Immature natural killer cell (primary cell): ENCODE results near the gene CNBP. TPM values are rescaled to one million over a fixed set of nuclear protein-coding genes. Genes with fewer than 3 reads are reported as not detected.
"Not testable (repeated sequence)": the region's sequence is repeated elsewhere in the genome, so short reads cannot be mapped to it uniquely, and the experiment has no call there.

ENCODE experiments used
- DNase-seq, 3 donors: peaks; one replicate each; pipeline ENCODE4 v3.0.0; 2022; ENCODE audit warnings: mixed read lengths in 1 of 3
- H3K27ac Mint-ChIP-seq, 6 donors: one replicate each; pipeline ENCODE4 v1.8.0; 2020; ENCODE audit warnings: mixed read lengths in 6 of 6, mild to moderate bottlenecking in 5 of 6, inconsistent platforms in 4 of 6, moderate library complexity in 3 of 6
- H3K27me3 Mint-ChIP-seq, 3 donors: one replicate each; pipeline ENCODE4 v1.8.0; 2020 to 2021; ENCODE audit warnings: low read depth in 3 of 3, mild to moderate bottlenecking in 3 of 3, mixed read lengths in 3 of 3, moderate library complexity in 3 of 3, inconsistent platforms in 1 of 3
- H3K36me3 Mint-ChIP-seq, 3 donors: one replicate each; pipeline ENCODE4 v1.8.0; 2020; ENCODE audit warnings: mixed read lengths in 3 of 3, inconsistent platforms in 2 of 3, mild to moderate bottlenecking in 2 of 3
- H3K4me1 Mint-ChIP-seq, 2 donors: one replicate each; pipeline ENCODE4 v1.8.0; 2020; ENCODE audit warnings: inconsistent platforms in 2 of 2, mild to moderate bottlenecking in 2 of 2, mixed read lengths in 2 of 2, moderate library complexity in 1 of 2
- H3K4me3 Mint-ChIP-seq, 5 donors: one replicate each; pipeline ENCODE4 v1.8.0; 2020; ENCODE audit warnings: mild to moderate bottlenecking in 5 of 5, mixed read lengths in 5 of 5, inconsistent platforms in 3 of 5, moderate library complexity in 3 of 5
- H3K9me3 Mint-ChIP-seq, 6 donors: one replicate each; pipeline ENCODE4 v1.8.0; 2020; ENCODE audit warnings: mild to moderate bottlenecking in 6 of 6, mixed read lengths in 6 of 6, inconsistent platforms in 4 of 6, moderate library complexity in 3 of 6
- polyA plus RNA-seq, 3 donors: library from polyadenylated mRNA; unstranded; fragments of 300-500 nt; fragmentation: Illumina TruSeq; gene quantifications; one replicate each; pipeline ENCODE4 v1.2.3, GENCODE V29; 2021

Gene CNBP
- 1,000 to 10,000 TPM in 1 of 3 donors, 100 to 1,000 TPM in 2; 728 to 1,257 (median 878) TPM for polyA plus RNA-seq

- H3K4me1 Mint-ChIP-seq: peaks cover 45 to 49% of the 10 kb centered on the region in 2 donors
- peak within 1 kb of the TSS; percentile 95 to 97 (median 95) for H3K4me3 Mint-ChIP-seq
- H3K27me3 Mint-ChIP-seq: peaks cover 10 to 14% (median 13%) of the 10 kb centered on the region in 3 donors
- no peaks in the 10 kb centered on the region for H3K9me3 Mint-ChIP-seq
- H3K27ac Mint-ChIP-seq: peak within 1 kb of the TSS; percentile 92 to 98 (median 98)
- peaks cover 0 to 2% (median 0%) of the 10 kb centered on the region in 3 donors for H3K36me3 Mint-ChIP-seq
- DNase-seq: peak; percentile 93 to 94 (median 93)
Measured at GRCh38 chr3:129183569-129184395, at the start of gene CNBP. Gene CNBP (minus strand): TSS chr3:129183896. CDS start chr3:129171757, 12,139 bp downstream.

DNA sequence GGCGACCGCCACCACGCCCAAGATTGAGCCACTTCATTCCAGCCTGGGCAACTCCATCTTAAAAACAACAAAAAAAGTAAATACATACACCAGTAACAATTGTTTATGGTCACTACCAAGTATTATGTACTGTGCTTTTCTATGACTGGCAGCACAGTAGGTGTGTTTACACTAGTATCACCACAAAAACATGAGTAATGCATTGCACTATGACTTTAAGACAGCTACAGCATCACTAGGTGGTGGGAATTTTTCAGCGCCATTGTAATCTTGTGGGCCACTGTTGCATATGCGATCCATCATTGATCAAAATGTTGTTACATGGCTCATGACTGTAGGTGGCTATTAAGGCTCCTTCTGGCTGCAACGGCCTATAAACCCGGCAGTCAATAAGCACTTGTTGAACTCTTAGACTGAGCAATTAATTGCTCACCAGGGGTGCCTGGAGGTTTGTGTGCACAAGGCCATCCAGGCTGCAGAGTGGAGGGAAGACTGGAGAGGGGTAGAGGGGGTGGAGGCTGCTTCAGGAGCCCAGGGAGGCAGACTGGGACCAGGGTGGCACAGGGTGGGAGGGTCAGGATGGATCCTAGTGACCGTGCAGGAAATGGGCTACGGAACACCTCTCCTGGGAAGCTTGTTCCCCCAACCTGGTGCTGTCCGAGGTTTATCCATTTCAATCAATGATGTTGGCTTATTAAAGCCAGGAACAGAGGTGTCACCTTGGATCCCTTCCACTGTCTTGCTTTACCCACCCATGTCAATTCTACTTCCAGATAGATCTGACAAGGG, 47.8 kb upstream of the CNBP start:
- Mint-ChIP-seq H3K4me1 (peaks cover 6% of the 10 kb centered on the region in 2 donors), H3K27me3 (peaks cover 4 to 7% (median 4%) of the 10 kb centered on the region in 3 donors), H3K4me3 (no peak overlapping the region)

DNA sequence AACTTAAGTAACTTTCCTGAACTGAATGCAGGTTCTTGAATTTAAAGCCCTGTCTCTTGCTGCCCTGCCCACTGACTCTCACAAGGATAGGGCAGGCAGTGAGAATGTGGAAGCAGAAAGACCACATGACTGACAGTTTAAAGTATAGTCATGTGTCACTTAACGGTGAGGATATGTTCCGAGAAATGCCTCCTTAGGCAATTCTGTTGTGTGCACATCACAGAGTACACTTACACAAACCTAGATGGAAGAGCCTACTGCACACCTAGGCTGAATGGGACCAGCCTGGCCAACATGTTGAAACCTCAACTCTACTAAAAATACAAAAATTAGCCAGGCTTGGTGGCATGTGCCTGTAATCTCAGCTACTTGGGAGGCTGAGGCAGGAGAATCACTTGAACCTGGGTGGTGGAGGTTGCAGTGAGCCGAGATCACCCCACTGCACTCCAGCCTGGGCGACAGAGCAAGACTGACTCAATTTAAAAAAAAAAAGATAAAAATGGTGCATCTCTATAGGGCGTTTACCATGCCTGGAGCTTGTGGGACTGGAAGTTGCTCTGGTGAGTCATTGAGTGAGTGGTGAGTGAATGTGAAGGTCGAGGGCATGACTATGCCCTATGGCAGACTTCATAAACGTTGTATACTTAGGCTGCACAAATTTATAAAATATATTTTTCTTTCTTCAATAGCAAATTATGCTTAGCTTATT, 46.8 kb upstream of the CNBP start:
- Mint-ChIP-seq H3K36me3 (no peaks in the 10 kb centered on the region), H3K4me3 (no peak overlapping the region), H3K27ac (no peak overlapping the region), H3K9me3 (no peaks in the 10 kb centered on the region), H3K4me1 (peaks cover 6% of the 10 kb centered on the region in 2 donors), H3K27me3 (peaks cover 4 to 7% (median 4%) of the 10 kb centered on the region in 3 donors)
- no peak for DNase-seq

More for the DNA sequence above, 47.8 kb upstream of the CNBP start:
- peak overlapping the region in 1 of 6 donors; percentile 40 for H3K27ac Mint-ChIP-seq
- no peak for DNase-seq
- no peaks in the 10 kb centered on the region for H3K36me3 Mint-ChIP-seq
- H3K9me3 Mint-ChIP-seq: no peaks in the 10 kb centered on the region

GRCh38 chr3:129228891-129229585, 45.3 kb upstream of the CNBP start:
- Mint-ChIP-seq H3K27ac (peak overlapping the region in 1 of 6 donors; percentile 52), H3K4me1 (peaks cover 12 to 14% of the 10 kb centered on the region in 2 donors), H3K9me3 (no peaks in the 10 kb centered on the region), H3K4me3 (no peak overlapping the region), H3K27me3 (peaks cover 4 to 7% (median 4%) of the 10 kb centered on the region in 3 donors), H3K36me3 (no peaks in the 10 kb centered on the region)
- no peak for DNase-seq

GRCh38 chr3:129226374-129226773, 42.7 kb upstream of the CNBP start:
- Mint-ChIP-seq H3K36me3 (no peaks in the 10 kb centered on the region), H3K4me1 (peaks cover 6 to 7% of the 10 kb centered on the region in 2 donors), H3K9me3 (no peaks in the 10 kb centered on the region), H3K27me3 (peaks cover 0 to 4% (median 4%) of the 10 kb centered on the region in 3 donors), H3K27ac (no peak overlapping the region), H3K4me3 (no peak overlapping the region)
- no peak for DNase-seq

GRCh38 chr3:129224984-129225393, 41.3 kb upstream of the CNBP start:
- H3K27me3 Mint-ChIP-seq: peaks cover 0 to 4% (median 4%) of the 10 kb centered on the region in 3 donors
- H3K4me1 Mint-ChIP-seq: peaks cover 6 to 7% of the 10 kb centered on the region in 2 donors
- H3K4me3 Mint-ChIP-seq: peak overlapping the region in 2 of 5 donors; percentile 9 to 30
- H3K27ac Mint-ChIP-seq: peak overlapping the region in 4 of 6 donors; percentile 24 to 75 (median 58)
- DNase-seq: no peak
- H3K9me3 Mint-ChIP-seq: no peaks in the 10 kb centered on the region
- H3K36me3 Mint-ChIP-seq: no peaks in the 10 kb centered on the region

- not testable (repeated sequence) for H3K36me3 Mint-ChIP-seq, H3K4me1 Mint-ChIP-seq, H3K9me3 Mint-ChIP-seq, DNase-seq, H3K27me3 Mint-ChIP-seq, H3K4me3 Mint-ChIP-seq, H3K27ac Mint-ChIP-seq
Measured at GRCh38 chr3:129224387-129224786, 40.7 kb upstream of the CNBP start.

GRCh38 chr3:129218742-129219141, 35.0 kb upstream of the CNBP start:
- Mint-ChIP-seq H3K4me3 (no peak overlapping the region), H3K4me1 (no peaks in the 10 kb centered on the region), H3K27ac (no peak overlapping the region), H3K9me3 (no peaks in the 10 kb centered on the region), H3K27me3 (peaks cover 0 to 2% (median 2%) of the 10 kb centered on the region in 3 donors), H3K36me3 (no peaks in the 10 kb centered on the region)
- DNase-seq: no peak

DNA sequence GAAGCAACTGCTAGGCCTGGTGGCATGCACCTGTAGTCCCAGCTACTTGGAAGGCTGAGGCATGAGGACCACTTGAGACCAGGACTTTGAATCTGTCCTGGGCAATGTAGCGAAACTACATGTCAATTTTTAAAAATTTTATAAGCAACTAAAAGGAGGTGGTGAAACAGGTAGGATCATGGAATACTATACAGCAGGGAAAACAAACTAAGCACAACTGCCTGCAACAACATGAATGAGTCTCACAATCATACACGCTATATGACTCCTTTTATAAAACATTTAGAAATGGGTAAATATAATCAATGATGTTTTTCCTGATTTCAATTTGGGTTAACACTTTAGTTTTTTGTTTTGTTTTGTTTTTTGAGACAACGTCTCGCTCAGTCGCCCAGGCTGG, 29.5 kb upstream of the CNBP start:
- peaks cover 0 to 3% (median 3%) of the 10 kb centered on the region in 3 donors for H3K27me3 Mint-ChIP-seq
- H3K36me3 Mint-ChIP-seq: no peaks in the 10 kb centered on the region
- H3K9me3 Mint-ChIP-seq: no peaks in the 10 kb centered on the region
- no peak for DNase-seq
- H3K4me1 Mint-ChIP-seq: no peaks in the 10 kb centered on the region
- H3K27ac Mint-ChIP-seq: no peak overlapping the region
- H3K4me3 Mint-ChIP-seq: no peak overlapping the region

DNA sequence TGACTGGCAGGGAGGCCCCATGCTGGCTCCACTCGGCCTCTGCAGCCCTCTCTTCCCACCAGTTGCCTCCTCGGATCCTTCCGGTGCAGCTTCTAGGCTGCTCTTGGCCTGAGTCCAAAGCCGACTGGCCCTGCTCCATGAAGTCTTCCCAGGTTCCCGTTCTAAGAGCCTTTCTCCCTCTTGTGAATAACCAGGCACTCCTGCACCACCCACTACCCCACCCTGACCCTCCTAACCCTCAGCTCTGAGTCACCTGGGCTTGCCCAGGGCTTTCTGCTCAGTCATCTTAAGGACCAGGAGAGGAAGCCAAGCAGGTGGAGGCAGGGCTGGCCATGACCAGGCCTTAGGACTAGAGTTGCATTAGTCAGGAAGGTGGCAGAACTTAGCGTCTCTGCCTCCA, 28.1 kb upstream of the CNBP start:
- H3K4me3 Mint-ChIP-seq: no peak overlapping the region
- H3K4me1 Mint-ChIP-seq: no peaks in the 10 kb centered on the region
- peaks cover 0 to 3% (median 3%) of the 10 kb centered on the region in 3 donors for H3K27me3 Mint-ChIP-seq
- H3K9me3 Mint-ChIP-seq: no peaks in the 10 kb centered on the region
- H3K27ac Mint-ChIP-seq: no peak overlapping the region
- DNase-seq: no peak
- H3K36me3 Mint-ChIP-seq: no peaks in the 10 kb centered on the region

GRCh38 chr3:129211345-129211744, 27.6 kb upstream of the CNBP start:
- no peaks in the 10 kb centered on the region for H3K4me1 Mint-ChIP-seq
- H3K4me3 Mint-ChIP-seq: no peak overlapping the region
- H3K27me3 Mint-ChIP-seq: peaks cover 0 to 3% (median 3%) of the 10 kb centered on the region in 3 donors
- H3K36me3 Mint-ChIP-seq: no peaks in the 10 kb centered on the region
- no peak overlapping the region for H3K27ac Mint-ChIP-seq
- no peaks in the 10 kb centered on the region for H3K9me3 Mint-ChIP-seq
- DNase-seq: no peak

- H3K27me3 Mint-ChIP-seq: peaks cover 0 to 3% (median 3%) of the 10 kb centered on the region in 3 donors
Measured at GRCh38 chr3:129207479-129207878, 23.8 kb upstream of the CNBP start.

More at GRCh38 chr3:129207479-129207878, 23.8 kb upstream of the CNBP start:
- H3K27ac Mint-ChIP-seq: no peak overlapping the region
- no peaks in the 10 kb centered on the region for H3K36me3 Mint-ChIP-seq
- H3K4me3 Mint-ChIP-seq: no peak overlapping the region
- no peaks in the 10 kb centered on the region for H3K4me1 Mint-ChIP-seq
- no peaks in the 10 kb centered on the region for H3K9me3 Mint-ChIP-seq
- DNase-seq: no peak
